Heart right ventricle (tissue), 16 donors: Measurements from ENCODE around the gene COL21A1. TPM values are rescaled to one million over a fixed set of nuclear protein-coding genes. Genes with fewer than 3 reads are reported as not detected.

ENCODE experiments used
- ATAC-seq, 8 donors: fragments of 200-7000 bp; cut with Tn5 transposase; one replicate each; pipeline ENCODE4 v1.9.1; 2020; ENCODE audit warnings: mild to moderate bottlenecking in 8 of 8, moderate library complexity in 8 of 8, moderate number of reproducible peaks in 1 of 8
- DNase-seq, 2 donors: peaks; one replicate each; pipeline ENCODE4 v3.0.0-alpha.2; 2020
- H3K27ac ChIP-seq, 10 donors: fragments of 200-600 bp; sonication (generic) in 2 of 10; one replicate each; pipeline versions ENCODE4 v1.5.0 to v1.8.0; 2020 to 2022; ENCODE audit warnings: mild to moderate bottlenecking in 3 of 10
- H3K27me3 ChIP-seq, 7 donors: fragments of 200-600 bp; one replicate each; pipeline ENCODE4 v1.8.0; 2021 to 2022; ENCODE audit warnings: mild to moderate bottlenecking in 2 of 7
- H3K36me3 ChIP-seq, 9 donors: fragments of 200-600 bp; sonication (generic) in 1 of 9; one replicate each; pipeline versions ENCODE4 v1.5.0 to v1.8.0; 2020 to 2022; ENCODE audit warnings: mild to moderate bottlenecking in 2 of 9
- H3K4me1 ChIP-seq, 9 donors: fragments of 200-600 bp; sonication (generic) in 1 of 9; one replicate each; pipeline versions ENCODE4 v1.5.0 to v1.8.0; 2020 to 2022; ENCODE audit warnings: mild to moderate bottlenecking in 4 of 9
- H3K4me3 ChIP-seq, 10 donors: fragments of 200-600 bp; sonication (generic) in 2 of 10; one replicate each; pipeline versions ENCODE4 v1.5.0 to v1.8.0; 2020 to 2022; ENCODE audit warnings: mild to moderate bottlenecking in 7 of 10, moderate library complexity in 2 of 10
- H3K9me3 ChIP-seq, 11 donors: fragments of 200-600 bp in 10 of 11; sonication (generic) in 2 of 11; one replicate each; pipeline versions ENCODE4 v1.5.0 to v1.8.0; 2013 to 2022; ENCODE audit warnings: mild to moderate bottlenecking in 2 of 11, control low read depth in 1 of 11, moderate library complexity in 1 of 11
- WGBS, 2 donors: extraction: QIAGEN DNeasy Blood & Tissue Kit; methylation state at CpG; one replicate each; pipeline ENCODE4 v1.1.7; 2013; ENCODE audit warnings: inconsistent platforms in 1 of 2; 5-methylcytosine and 5-hydroxymethylcytosine counted together
- intact Hi-C, 10 donors: fragments of 100-400 bp; cut with DNase I; formaldehyde crosslinking; loops; one replicate each; pipeline versions ENCODE4 v1.11.1 to v1.14.2; 2022
- polyA plus RNA-seq, 2 donors: library from polyadenylated mRNA; stranded (reverse); fragments of 200-250 nt; gene quantifications; one replicate each; pipeline ENCODE4 v1.2.3, GENCODE V29; 2013
- total RNA-seq, 10 donors: library from RNA; stranded (reverse); fragmentation: NEBNext Ultra II Directional in 3 of 10; extraction: Animal tissue kit (Norgen Biotek cat#: 25700) in 3 of 10; gene quantifications; one replicate each; pipeline versions ENCODE4 v1.2.1 to v1.2.4, GENCODE V29; 2021 to 2023
- TF ChIP-seq, protein P1 (sequence below), 9 donors: fragments of 200-600 bp; sonication (generic) in 2 of 9; IDR thresholded peaks; one replicate each; pipeline versions ENCODE4 v1.5.0 to v1.8.0; 2021 to 2022; ENCODE audit warnings: antibody characterized with exemption in 9 of 9, mild to moderate bottlenecking in 5 of 9, moderate library complexity in 1 of 9
- donor health status: Arrhythmogenic right ventricular cardiomyopathy.
- donor health status: ischemic (EF 13 %, LVEDD 7.1; RV severe dilation, severe dysfunction).
- donor health status: healthy with polysubstance abuse.
- donor health status: DM: no; HTN: yes; CAD: no.
- donor health status: DM: no; HTN: no; CAD: no.
- donor health status: ischemic (EF 25% LVEDD 6.9; RV normal size, moderate dysfunction).
- donor health status: ischemic (EF 25% LVEDD 5.7; RV mildly dilated, moderate dysfunction).
- donor health status: healthy.
- donor health status: DM: yes; HTN: yes; CAD: no.
- donor health status: Ischemic cardiomyopathy.
- donor health status: ischemic (EF 35%, LVEDD 5.7; RV mildly dilated, moderate dysfunction).
- donor health status: nonischemic (EF 11% LVEDD 7.7; RV severe dilation, severe dysfunction).
- donor health status: DM: yes; HTN: yes; CAD: no.
- donor health status: PGD.
- donor health status: ischemic (EF 29% LVEDD 5.4; RV normal size, mild dysfunction).
- donor health status: nonischemic (EF 23%, LVEDD 6.1; RV moderate dilation, normal function).

COL21A1 gene
- total and polyA plus RNA-seq, 12 donors = 11.0 to 171 (median 69.9) TPM

GRCh38 chr6:56072856-56073255 lies 174.5 kb downstream of the COL21A1 start:
- H3K4me3 ChIP-seq = no peak overlapping the region
- peak overlapping the region in 7 of 10 donors; percentile 11 to 59 (median 39) for H3K27ac ChIP-seq
- ATAC-seq (peak in 5 of 8 donors; percentile 33 to 85 (median 68)), DNase-seq (no peak)
- intact Hi-C loops = no loop called here
- H3K4me1 ChIP-seq = peaks cover 0 to 17% (median 7%) of the 10 kb centered on the region in 9 donors
- WGBS, 2 donors = 27 to 31% methylated on average over 1 of the region's 1 CpG
- no peaks in the 10 kb centered on the region for H3K27me3 ChIP-seq
- TF ChIP-seq, protein P1, sequence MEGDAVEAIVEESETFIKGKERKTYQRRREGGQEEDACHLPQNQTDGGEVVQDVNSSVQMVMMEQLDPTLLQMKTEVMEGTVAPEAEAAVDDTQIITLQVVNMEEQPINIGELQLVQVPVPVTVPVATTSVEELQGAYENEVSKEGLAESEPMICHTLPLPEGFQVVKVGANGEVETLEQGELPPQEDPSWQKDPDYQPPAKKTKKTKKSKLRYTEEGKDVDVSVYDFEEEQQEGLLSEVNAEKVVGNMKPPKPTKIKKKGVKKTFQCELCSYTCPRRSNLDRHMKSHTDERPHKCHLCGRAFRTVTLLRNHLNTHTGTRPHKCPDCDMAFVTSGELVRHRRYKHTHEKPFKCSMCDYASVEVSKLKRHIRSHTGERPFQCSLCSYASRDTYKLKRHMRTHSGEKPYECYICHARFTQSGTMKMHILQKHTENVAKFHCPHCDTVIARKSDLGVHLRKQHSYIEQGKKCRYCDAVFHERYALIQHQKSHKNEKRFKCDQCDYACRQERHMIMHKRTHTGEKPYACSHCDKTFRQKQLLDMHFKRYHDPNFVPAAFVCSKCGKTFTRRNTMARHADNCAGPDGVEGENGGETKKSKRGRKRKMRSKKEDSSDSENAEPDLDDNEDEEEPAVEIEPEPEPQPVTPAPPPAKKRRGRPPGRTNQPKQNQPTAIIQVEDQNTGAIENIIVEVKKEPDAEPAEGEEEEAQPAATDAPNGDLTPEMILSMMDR (IDR thresholded peaks at IDR 0.05) = no peak
- peaks cover 0 to 11% (median 0%) of the 10 kb centered on the region in 11 donors for H3K9me3 ChIP-seq
- H3K36me3 ChIP-seq = peaks cover 0 to 54% (median 0%) of the 10 kb centered on the region in 9 donors

DNA sequence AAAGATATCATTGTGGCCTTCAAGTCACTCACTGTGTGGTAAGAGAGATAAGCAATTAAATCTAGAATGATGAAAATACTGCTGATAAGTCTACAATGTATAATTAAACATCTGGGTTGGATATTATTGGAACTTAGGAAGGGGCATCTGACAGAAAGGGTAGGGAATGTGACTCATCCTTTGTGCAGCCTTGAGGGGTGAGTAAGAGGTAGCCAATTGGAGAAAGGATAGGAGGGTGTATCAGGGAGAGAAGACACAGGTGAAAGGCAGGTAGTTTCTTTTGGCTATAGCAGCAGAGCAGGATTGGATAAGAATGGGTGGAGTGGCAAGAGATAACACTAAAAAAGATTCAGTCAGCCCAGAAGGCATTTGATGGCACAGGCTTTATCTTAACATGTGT lies 182.0 kb downstream of the COL21A1 start:
- DNase-seq (no peak), ATAC-seq (no peak)
- peaks cover 0 to 11% (median 0%) of the 10 kb centered on the region in 9 donors for H3K4me1 ChIP-seq
- H3K27me3 ChIP-seq = no peaks in the 10 kb centered on the region
- no peaks in the 10 kb centered on the region for H3K9me3 ChIP-seq
- peaks cover 0 to 47% (median 0%) of the 10 kb centered on the region in 9 donors for H3K36me3 ChIP-seq
- TF ChIP-seq, protein P1 (IDR thresholded peaks at IDR 0.05) = no peak
- intact Hi-C loops = no loop called here
- H3K4me3 ChIP-seq = no peak overlapping the region
- no peak overlapping the region for H3K27ac ChIP-seq

DNA sequence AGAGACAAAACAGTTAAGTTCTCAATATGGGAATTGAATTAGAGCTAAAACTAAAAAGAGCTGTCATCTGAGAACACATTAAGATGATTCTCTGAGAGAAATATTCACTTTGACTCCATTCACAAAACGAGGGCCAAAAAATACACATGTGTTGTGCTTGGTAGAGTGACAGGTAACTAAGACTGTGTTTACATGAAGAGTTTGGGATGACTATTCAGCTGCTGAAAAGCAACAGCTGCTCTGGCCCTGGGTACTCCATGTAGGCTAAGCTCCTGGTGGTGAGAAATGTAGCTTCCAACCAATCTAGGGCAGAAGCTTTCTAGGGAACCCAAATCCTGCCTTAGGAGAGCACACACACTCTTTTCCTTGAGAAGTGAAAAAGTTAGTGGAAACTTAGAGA lies 184.5 kb downstream of the COL21A1 start:
- Histone ChIP-seq H3K36me3 (peaks cover 0 to 55% (median 0%) of the 10 kb centered on the region in 9 donors), H3K9me3 (no peaks in the 10 kb centered on the region), H3K27ac (no peak overlapping the region), H3K4me3 (no peak overlapping the region), H3K4me1 (peaks cover 0 to 11% (median 0%) of the 10 kb centered on the region in 9 donors), H3K27me3 (no peaks in the 10 kb centered on the region)
- intact Hi-C loops = no loop called here
- TF ChIP-seq, protein P1 (IDR thresholded peaks at IDR 0.05) = no peak
- peak in 3 of 8 donors; percentile 56 to 58 (median 58) for ATAC-seq
- WGBS, 2 donors = 44 to 64% methylated on average over 1 of the region's 1 CpG
- DNase-seq = no peak

DNA sequence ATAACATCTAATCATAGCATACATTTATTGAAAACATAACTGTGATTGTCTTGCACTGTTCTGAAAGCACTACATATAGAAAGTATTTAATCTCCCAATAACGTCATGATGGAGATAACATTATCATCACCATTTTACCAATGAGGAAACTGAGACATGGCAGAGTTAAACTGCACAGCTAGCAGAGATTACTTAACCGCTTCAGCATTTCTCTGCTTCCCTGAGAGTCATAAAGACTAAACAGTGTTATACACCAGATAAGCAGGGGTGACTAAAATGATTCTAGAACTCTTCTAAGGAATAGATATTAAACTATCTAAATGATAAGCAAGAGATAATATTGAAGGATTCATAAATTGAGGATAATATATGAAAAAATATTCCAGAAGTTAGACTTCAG lies 188.7 kb downstream of the COL21A1 start:
- Histone ChIP-seq H3K27ac (no peak overlapping the region), H3K9me3 (no peaks in the 10 kb centered on the region), H3K4me3 (no peak overlapping the region), H3K4me1 (peaks cover 0 to 5% (median 0%) of the 10 kb centered on the region in 9 donors), H3K27me3 (no peaks in the 10 kb centered on the region), H3K36me3 (peaks cover 0 to 60% (median 0%) of the 10 kb centered on the region in 9 donors)
- DNase-seq (no peak), ATAC-seq (no peak)
- intact Hi-C loops = no loop called here
- TF ChIP-seq, protein P1 (IDR thresholded peaks at IDR 0.05) = no peak
- WGBS, 2 donors = 46 to 50% methylated on average over 2 of the region's 2 CpGs
